SU-DHL-6 (cell line): Measurements from ENCODE around the gene GIPC2.

Experiments used
- H2AFZ ChIP-seq: fragments of 200-600 bp; sonication (generic); 2 replicates; pipeline ENCODE4 v1.6.1; 2014; ENCODE audit warnings: low read depth, mild to moderate bottlenecking, moderate library complexity, mixed read lengths, antibody characterized with exemption, low read length; ENCODE audit not compliant: severe bottlenecking
- H3F3A ChIP-seq: fragments of 200-600 bp; shearing (Covaris generic); 2 replicates; pipeline ENCODE4 v1.6.0; 2016; ENCODE audit warnings: antibody characterized with exemption, mild to moderate bottlenecking; ENCODE audit not compliant: insufficient read depth
- H3K27ac ChIP-seq: fragments of 200-600 bp; sonication (generic); 2 replicates; pipeline ENCODE4 v1.5.1; 2016; ENCODE audit warnings: low read depth, mild to moderate bottlenecking, low read length, moderate library complexity, mixed read lengths
- H3K27me3 ChIP-seq: fragments of 200-600 bp; sonication (generic), shearing (Covaris generic); 2 replicates; pipeline ENCODE4 v1.6.0; 2014; ENCODE audit warnings: mild to moderate bottlenecking, low read length
- H3K36me3 ChIP-seq: fragments of 200-600 bp; sonication (generic); 2 replicates; pipeline ENCODE4 v1.6.1; 2014; ENCODE audit warnings: mild to moderate bottlenecking, low read length, mixed read lengths
- H3K4me2 ChIP-seq: fragments of 300-600, 200-600 bp; shearing (Covaris generic), sonication (generic); 2 replicates; pipeline ENCODE4 v1.6.0; 2014; ENCODE audit warnings: low read length, low read depth, mild to moderate bottlenecking; ENCODE audit not compliant: poor library complexity, severe bottlenecking
- H3K4me3 ChIP-seq: fragments of 200-600 bp; sonication (generic); 2 replicates; pipeline ENCODE4 v1.5.1; 2014; ENCODE audit warnings: antibody characterized with exemption, low read length, mild to moderate bottlenecking, mixed read lengths; ENCODE audit not compliant: insufficient read depth, poor library complexity, severe bottlenecking
- H3K79me2 ChIP-seq: fragments of 200-600 bp; sonication (generic); 2 replicates; pipeline ENCODE4 v1.6.1; 2014; ENCODE audit warnings: mild to moderate bottlenecking, low read length, moderate library complexity; ENCODE audit not compliant: insufficient read depth
- H3K9ac ChIP-seq: fragments of 200-600 bp; sonication (generic); 2 replicates; pipeline ENCODE4 v1.7.0; 2014; ENCODE audit warnings: mild to moderate bottlenecking, low read length
- H3K9me2 ChIP-seq: fragments of 200-600 bp; sonication (generic); replicated peaks from 2 replicates; pipeline ENCODE4 v1.6.1; 2014; ENCODE audit warnings: low read length; ENCODE audit not compliant: insufficient read depth
- H3K9me3 ChIP-seq: fragments of 200-600 bp; sonication (generic); 2 replicates; pipeline ENCODE4 v1.6.1; 2014; ENCODE audit warnings: low read length, mixed read lengths; ENCODE audit not compliant: insufficient read depth
- H4K20me1 ChIP-seq: fragments of 200-600 bp; sonication (generic); 2 replicates; pipeline ENCODE4 v1.6.1; 2014; ENCODE audit warnings: low read depth, mild to moderate bottlenecking, antibody characterized with exemption, low read length, moderate library complexity, mixed read lengths
- CTCF ChIP-seq: fragments of 200-600 bp; sonication (generic); IDR thresholded peaks from one replicate; pipeline ENCODE4 v1.5.1; 2017; ENCODE audit warnings: antibody characterized with exemption, mild to moderate bottlenecking, low read length, moderate library complexity; ENCODE audit not compliant: insufficient read depth, poor library complexity, severe bottlenecking
- EZH2phosphoT487 ChIP-seq: fragments of 200-600 bp; sonication (generic), shearing (Covaris generic); conservative IDR thresholded peaks from 2 replicates; pipeline ENCODE4 v1.6.1; 2018; ENCODE audit warnings: mild to moderate bottlenecking, antibody characterized with exemption, low read length, moderate library complexity, mixed read lengths

The GIPC2 gene

DNA sequence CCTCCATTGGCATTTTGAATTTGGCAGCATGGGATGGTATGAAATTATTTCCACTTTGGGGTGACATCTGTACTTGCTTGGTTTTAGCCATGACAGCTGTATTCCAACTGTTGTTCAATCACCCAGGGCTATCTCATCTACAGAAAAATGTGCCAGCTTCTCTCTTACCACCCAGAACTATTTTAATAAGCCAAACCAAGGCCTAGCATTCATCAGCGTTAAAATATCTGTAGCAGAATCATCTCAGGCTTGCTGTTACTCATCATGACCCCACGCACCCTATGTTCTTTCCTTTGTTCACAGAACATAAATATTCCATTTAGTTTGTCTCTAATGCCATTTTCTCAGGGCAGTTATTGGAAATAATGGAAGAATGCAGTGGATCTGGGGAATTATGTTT lies 49.8 kb downstream of the GIPC2 start:
- Histone ChIP-seq H3F3A (no peaks in the 10 kb centered on the region), H3K9me3 (no peaks in the 10 kb centered on the region), H3K79me2 (no peaks in the 10 kb centered on the region), H3K4me3 (no peak overlapping the region), H3K36me3 (no peaks in the 10 kb centered on the region), H3K9ac (no peak overlapping the region), H3K27ac (no peak overlapping the region), H3K9me2 (no peaks in the 10 kb centered on the region), H3K27me3 (no peaks in the 10 kb centered on the region), H4K20me1 (no peaks in the 10 kb centered on the region), H3K4me2 (no peak overlapping the region), H2AFZ (no peak overlapping the region)
- TF ChIP-seq CTCF (no peak), EZH2phosphoT487 (no peak)

- Histone ChIP-seq H3K27me3 (no peaks in the 10 kb centered on the region), H3K9me2 (no peaks in the 10 kb centered on the region), H3F3A (no peaks in the 10 kb centered on the region), H2AFZ (no peak overlapping the region), H3K4me3 (no peak overlapping the region), H3K4me2 (no peak overlapping the region), H3K9me3 (no peaks in the 10 kb centered on the region), H3K27ac (no peak overlapping the region), H4K20me1 (no peaks in the 10 kb centered on the region), H3K79me2 (no peaks in the 10 kb centered on the region), H3K36me3 (no peaks in the 10 kb centered on the region), H3K9ac (no peak overlapping the region)
- TF ChIP-seq CTCF, result no peak
- no peak for TF ChIP-seq EZH2phosphoT487
Observed at GRCh38 chr1:78096017-78096416, 50.3 kb downstream of the GIPC2 start.

- no peak overlapping the region for H3K4me2 ChIP-seq
- no peaks in the 10 kb centered on the region for H3K27me3 ChIP-seq
- H3K36me3 ChIP-seq, result no peaks in the 10 kb centered on the region
- no peaks in the 10 kb centered on the region for H3F3A ChIP-seq
- no peak overlapping the region for H3K27ac ChIP-seq
- no peaks in the 10 kb centered on the region for H3K79me2 ChIP-seq
- H4K20me1 ChIP-seq, result no peaks in the 10 kb centered on the region
- H3K9me3 ChIP-seq, result no peaks in the 10 kb centered on the region
- H3K9ac ChIP-seq, result no peak overlapping the region
- no peak overlapping the region for H2AFZ ChIP-seq
- H3K9me2 ChIP-seq, result no peaks in the 10 kb centered on the region
- H3K4me3 ChIP-seq, result no peak overlapping the region
- TF ChIP-seq EZH2phosphoT487 (no peak), CTCF (no peak)
Observed at GRCh38 chr1:78096976-78097375, 51.2 kb downstream of the GIPC2 start.

- Histone ChIP-seq H3K36me3 (no peaks in the 10 kb centered on the region), H3K9me2 (no peaks in the 10 kb centered on the region), H3K4me3 (no peak overlapping the region), H3F3A (no peaks in the 10 kb centered on the region), H3K9ac (no peak overlapping the region), H3K79me2 (no peaks in the 10 kb centered on the region), H3K27me3 (no peaks in the 10 kb centered on the region), H3K4me2 (no peak overlapping the region), H4K20me1 (no peaks in the 10 kb centered on the region), H3K9me3 (no peaks in the 10 kb centered on the region), H3K27ac (no peak overlapping the region), H2AFZ (no peak overlapping the region)
- TF ChIP-seq CTCF, result no peak
- no peak for TF ChIP-seq EZH2phosphoT487
Observed at GRCh38 chr1:78101051-78101450, 55.3 kb downstream of the GIPC2 start.
